ENCODE data around the gene NSF. TPM values are rescaled to one million over a fixed set of nuclear protein-coding genes. Genes with fewer than 3 reads are reported as not detected.

Gene NSF
- total RNA-seq, 2 experiments from 2014 or later: 17.7 to 19.1 TPM

DNA sequence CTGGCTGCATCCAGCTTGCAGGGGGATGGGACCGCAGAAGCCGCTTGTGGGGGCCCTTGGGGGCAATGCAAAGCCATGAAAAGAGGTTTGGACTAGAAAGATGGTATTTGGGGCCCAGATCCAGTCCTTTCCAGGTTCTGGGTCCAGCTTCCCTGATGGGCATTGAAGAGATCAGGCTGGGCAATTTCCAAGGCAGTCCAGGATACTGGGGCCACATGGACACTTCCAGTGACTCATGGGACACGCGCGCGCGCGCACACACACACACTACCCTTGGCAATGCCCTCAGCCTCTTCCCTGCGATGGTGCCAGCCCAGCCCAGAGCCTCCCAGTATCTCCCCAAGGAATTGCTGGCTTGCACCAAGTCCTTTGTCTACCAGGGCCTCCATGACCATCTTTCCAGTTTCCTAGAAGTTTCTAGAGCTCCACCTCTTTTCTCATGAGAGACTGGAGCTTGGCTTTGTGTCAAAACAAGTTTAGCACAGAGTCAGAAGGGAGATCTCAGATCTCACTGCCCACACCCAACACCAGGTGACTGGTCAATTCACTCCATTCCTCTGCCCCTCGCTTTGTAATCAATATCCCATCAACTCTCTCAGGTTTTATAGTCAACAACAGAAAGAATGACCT is 183.8 kb downstream of the NSF start:
- H3K27ac ChIP-seq (ENCODE audit: low read depth in 1 of 2, low read length in 2 of 2): no peak overlapping the region
- no peaks in the 10 kb centered on the region for H3K36me3 Mint-ChIP-seq (ENCODE audit: low read depth)
- intact Hi-C loops (cut with DNase I, micrococcal nuclease): loop anchor here in 1 of 2 experiments (5.0 kb wide), 1 partner anchor 48 kb away; no protein-coding TSS in a partner anchor
- H3K4me3 Mint-ChIP-seq: no peak overlapping the region
- H3K9me3 Mint-ChIP-seq: no peaks in the 10 kb centered on the region
- no peak for DNase-seq
- ChIA-PET POLR2A (no interaction called here), CTCF (no interaction called here)
- peaks cover 32% of the 10 kb centered on the region for H3K4me1 ChIP-seq (ENCODE audit: insufficient read depth, low read length)
- peaks cover 22 to 52% of the 10 kb centered on the region in 2 experiments for H3K27me3 ChIP-seq (ENCODE audit: control insufficient read depth in 1 of 2, insufficient read depth in 2 of 2, low read length in 2 of 2)
- H3K9me3 ChIP-seq (ENCODE audit: control insufficient read depth in 1 of 2, insufficient read depth in 1 of 2, low read length in 2 of 2): peaks cover 0 to 18% of the 10 kb centered on the region in 2 experiments
- H3K4me3 ChIP-seq (ENCODE audit: low read length): no peak overlapping the region
- no peak for ATAC-seq (ENCODE audit: poor library complexity)
- H3K27me3 Mint-ChIP-seq: peaks cover 56% of the 10 kb centered on the region
- no peak for TF ChIP-seq CTCF (IDR thresholded peaks at IDR 0.05)
- H3K36me3 ChIP-seq (ENCODE audit: insufficient read depth, low read length): no peaks in the 10 kb centered on the region
- H3K27ac Mint-ChIP-seq: no peak overlapping the region
- peaks cover 11% of the 10 kb centered on the region for H3K4me1 Mint-ChIP-seq (ENCODE audit: low read depth)

DNA sequence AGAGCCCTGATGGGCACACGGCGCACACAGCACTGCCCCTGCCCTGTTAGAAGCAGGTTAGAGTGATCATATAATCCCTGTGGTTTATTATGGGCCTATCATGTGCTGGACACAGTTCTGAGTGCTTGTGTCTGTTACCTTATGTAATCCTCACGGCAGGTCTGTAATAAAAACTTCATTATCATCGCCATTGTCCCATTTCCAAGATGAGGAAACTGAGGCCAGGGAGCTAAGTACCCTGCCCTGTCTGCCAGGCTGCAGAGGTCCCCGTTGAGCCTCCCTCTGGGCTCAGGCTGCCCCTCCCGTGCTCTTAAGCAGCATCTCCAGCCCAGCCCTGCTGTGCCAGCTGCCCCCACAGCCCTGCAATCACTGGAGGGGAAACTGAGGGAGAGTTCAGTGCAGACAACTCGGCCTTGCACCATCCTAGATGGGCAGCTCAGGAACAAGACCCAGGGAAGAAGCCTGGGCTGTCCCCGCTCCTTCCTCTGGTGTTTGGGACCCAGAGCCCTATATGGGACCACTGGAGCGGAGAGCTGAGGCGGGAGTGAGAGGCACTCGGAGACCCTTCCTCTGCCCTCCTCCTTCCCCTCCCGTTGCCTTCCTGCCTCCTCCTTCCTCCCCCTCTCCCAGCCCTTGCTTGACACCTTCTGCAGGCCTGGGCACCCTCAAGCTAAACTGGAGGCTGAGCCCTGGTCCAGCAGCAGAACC is 186.0 kb downstream of the NSF start:
- Histone ChIP-seq H3K27ac (ENCODE audit: low read depth in 1 of 2, low read length in 2 of 2) (no peak overlapping the region), H3K36me3 (ENCODE audit: insufficient read depth, low read length) (no peaks in the 10 kb centered on the region), H3K27me3 (ENCODE audit: control insufficient read depth in 1 of 2, insufficient read depth in 2 of 2, low read length in 2 of 2) (peaks cover 12 to 34% of the 10 kb centered on the region in 2 experiments), H3K9me3 (ENCODE audit: control insufficient read depth in 1 of 2, insufficient read depth in 1 of 2, low read length in 2 of 2) (peaks cover 0 to 5% of the 10 kb centered on the region in 2 experiments), H3K4me1 (ENCODE audit: insufficient read depth, low read length) (peaks cover 15% of the 10 kb centered on the region), H3K4me3 (ENCODE audit: low read length) (no peak overlapping the region)
- Mint-ChIP-seq H3K27me3 (peaks cover 45% of the 10 kb centered on the region), H3K4me3 (no peak overlapping the region), H3K4me1 (ENCODE audit: low read depth) (peaks cover 4% of the 10 kb centered on the region), H3K27ac (no peak overlapping the region), H3K9me3 (no peaks in the 10 kb centered on the region), H3K36me3 (ENCODE audit: low read depth) (no peaks in the 10 kb centered on the region)
- no peak for DNase-seq
- no peak for TF ChIP-seq CTCF (IDR thresholded peaks at IDR 0.05)
- intact Hi-C loops (cut with DNase I, micrococcal nuclease): no loop called here
- ATAC-seq (ENCODE audit: poor library complexity): no peak
- ChIA-PET POLR2A (no interaction called here), CTCF (no interaction called here)

DNA sequence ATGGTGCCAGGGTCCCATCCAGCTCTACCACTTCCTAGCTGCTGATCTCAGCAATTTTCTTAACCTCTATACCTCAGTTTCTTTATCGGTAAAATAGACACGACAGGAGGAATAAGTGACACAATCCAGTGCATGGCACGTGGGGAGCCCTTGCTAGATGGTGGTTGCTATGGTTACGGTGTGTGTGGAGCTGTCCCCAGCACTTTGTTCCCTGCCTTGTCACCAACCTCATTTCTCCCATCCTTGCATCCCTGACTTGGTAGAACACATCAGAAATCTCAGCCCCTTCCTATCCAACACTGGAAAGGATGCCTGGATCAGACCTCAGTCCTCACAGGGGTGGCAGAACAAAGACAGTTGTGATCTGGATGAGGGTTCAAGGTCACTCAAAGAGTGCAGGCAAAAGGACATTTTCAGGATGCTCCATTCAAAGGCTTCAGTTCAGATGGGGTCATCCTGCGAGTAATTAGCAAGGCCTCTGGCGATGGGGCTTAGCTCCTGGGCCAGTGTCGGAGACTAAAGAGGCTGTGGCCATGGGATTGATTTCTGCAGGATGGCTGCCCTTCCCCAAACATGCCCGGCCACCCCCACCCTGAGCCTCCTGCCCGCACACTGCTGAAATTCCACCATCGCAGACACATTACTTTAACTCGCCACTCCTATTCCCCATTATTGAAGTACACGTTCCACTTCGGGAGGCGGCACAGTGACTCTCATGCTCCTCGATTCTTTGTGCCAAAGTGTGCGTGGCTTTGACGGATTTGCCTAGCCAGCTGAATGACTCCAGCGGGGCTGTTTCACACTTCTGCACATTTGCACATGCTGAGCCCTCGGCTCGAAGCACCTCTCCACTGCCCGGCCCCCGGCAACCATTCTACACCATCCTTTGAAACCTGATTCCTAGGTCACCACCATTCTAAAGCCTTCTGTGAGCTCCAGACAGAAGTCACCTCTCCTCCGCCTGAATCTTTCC is 187.8 kb downstream of the NSF start:
- Histone ChIP-seq H3K4me3 (ENCODE audit: low read length) (no peak overlapping the region), H3K27ac (ENCODE audit: low read depth in 1 of 2, low read length in 2 of 2) (no peak overlapping the region), H3K9me3 (ENCODE audit: control insufficient read depth in 1 of 2, insufficient read depth in 1 of 2, low read length in 2 of 2) (peaks cover 0 to 5% of the 10 kb centered on the region in 2 experiments), H3K4me1 (ENCODE audit: insufficient read depth, low read length) (peaks cover 1% of the 10 kb centered on the region), H3K36me3 (ENCODE audit: insufficient read depth, low read length) (no peaks in the 10 kb centered on the region), H3K27me3 (ENCODE audit: control insufficient read depth in 1 of 2, insufficient read depth in 2 of 2, low read length in 2 of 2) (peaks cover 8 to 20% of the 10 kb centered on the region in 2 experiments)
- no peak overlapping the region for H3K4me3 Mint-ChIP-seq
- ATAC-seq (ENCODE audit: poor library complexity) (no peak), DNase-seq (no peak)
- peaks cover 32% of the 10 kb centered on the region for H3K27me3 Mint-ChIP-seq
- H3K4me1 Mint-ChIP-seq (ENCODE audit: low read depth): no peaks in the 10 kb centered on the region
- ChIA-PET POLR2A (no interaction called here), CTCF (no interaction called here)
- no peak for TF ChIP-seq CTCF (IDR thresholded peaks at IDR 0.05)
- H3K36me3 Mint-ChIP-seq (ENCODE audit: low read depth): no peaks in the 10 kb centered on the region
- H3K27ac Mint-ChIP-seq: no peak overlapping the region
- intact Hi-C loops (cut with DNase I, micrococcal nuclease): no loop called here
- no peaks in the 10 kb centered on the region for H3K9me3 Mint-ChIP-seq
